IMR-90 (cell line): ENCODE data around the gene ZNF609. TPM values are rescaled to one million over a fixed set of nuclear protein-coding genes. Genes with fewer than 3 reads are reported as not detected.

Source experiments
- ATAC-seq: fragments of 200-7000 bp; cut with Tn5 transposase; 2 replicates; pipeline ENCODE4 v1.9.1; 2020; ENCODE audit warnings: low read depth, mild to moderate bottlenecking, moderate library complexity
- Bru-seq: library from RNA; stranded (reverse); fragments of 400-500 nt; gene quantifications from one replicate; lab custom pipeline; 2021; lab: Mats Ljungman, UMichigan
- BruChase-seq, 2 experiments: library from RNA; stranded (reverse); fragments of 400-500 nt; gene quantifications; one replicate each; lab custom pipeline; 2021; lab: Mats Ljungman, UMichigan
- BruUV-seq: library from RNA; stranded (reverse); fragments of 400-500 nt; replicated peaks from 2 replicates; lab custom pipeline; 2021; lab: Mats Ljungman, UMichigan
- CTCF ChIA-PET: fragments of 300-600 bp; formaldehyde crosslinking; extraction: SDS; loops from one replicate; lab custom pipeline; 2021; ENCODE audit warnings: antibody characterized with exemption; lab: Yijun Ruan, JAX
- POLR2A ChIA-PET: fragments of 300-600 bp; sonication (Branson Sonifier 250); formaldehyde crosslinking; loops from one replicate; lab custom pipeline; 2022; ENCODE audit warnings: antibody characterized with exemption; ENCODE audit not compliant: unreplicated experiment; lab: Charles Lee
- DNase-seq: peaks from one replicate; pipeline ENCODE4 v3.0.0; 2013
- H2AFZ ChIP-seq: replicated peaks from 2 replicates; pipeline ENCODE3; 2013; ENCODE audit warnings: low read length, mild to moderate bottlenecking; ENCODE audit not compliant: poor library complexity
- H2AK5ac ChIP-seq: 2 replicates; pipeline ENCODE4 v1.6.1; 2013; ENCODE audit warnings: low read depth, low read length, inconsistent platforms
- H2AK9ac ChIP-seq: replicated peaks from 2 replicates; pipeline ENCODE3; 2013; ENCODE audit warnings: mild to moderate bottlenecking, low read depth, low read length, moderate library complexity; ENCODE audit not compliant: poor library complexity
- H2BK120ac ChIP-seq: 2 replicates; pipeline ENCODE4 v1.6.1; 2013; ENCODE audit warnings: low read depth, low read length, inconsistent platforms
- H2BK15ac ChIP-seq: 3 replicates; pipeline ENCODE4 v1.6.1; 2013; ENCODE audit warnings: low read depth, low read length, inconsistent platforms
- H2BK20ac ChIP-seq: 2 replicates; pipeline ENCODE4 v1.6.1; 2013; ENCODE audit warnings: low read depth, mild to moderate bottlenecking, inconsistent platforms, low read length, moderate library complexity
- H2BK5ac ChIP-seq: 2 replicates; pipeline ENCODE4 v1.6.1; 2013; ENCODE audit warnings: mild to moderate bottlenecking, low read depth, low read length, inconsistent platforms; ENCODE audit not compliant: poor library complexity, severe bottlenecking
- H3K14ac ChIP-seq: replicated peaks from 2 replicates; pipeline ENCODE4 v1.6.1; 2013; ENCODE audit warnings: low read depth, low read length, inconsistent platforms
- H3K18ac ChIP-seq: 2 replicates; pipeline ENCODE4 v1.6.1; 2013; ENCODE audit warnings: low read depth, low read length, control low read depth
- H3K23ac ChIP-seq: 2 replicates; pipeline ENCODE4 v1.6.1; 2013; ENCODE audit warnings: low read depth, low read length, inconsistent platforms
- H3K27ac ChIP-seq: 2 replicates; pipeline ENCODE4 v1.5.1; 2013; ENCODE audit warnings: mild to moderate bottlenecking, control low read depth, low read length; ENCODE audit not compliant: insufficient read depth
- H3K27me3 ChIP-seq: 2 replicates; pipeline ENCODE4 v1.6.1; 2013; ENCODE audit warnings: low read length; ENCODE audit not compliant: control insufficient read depth, insufficient read depth
- H3K36me3 ChIP-seq: 2 replicates; pipeline ENCODE4 v1.6.1; 2013; ENCODE audit warnings: low read length, mixed read lengths; ENCODE audit not compliant: control insufficient read depth, insufficient read depth
- H3K4ac ChIP-seq: 2 replicates; pipeline ENCODE4 v1.6.1; 2013; ENCODE audit warnings: low read depth, low read length, inconsistent platforms
- H3K4me1 ChIP-seq: 2 replicates; pipeline ENCODE4 v1.6.1; 2013; ENCODE audit warnings: low read length, mixed read lengths; ENCODE audit not compliant: control insufficient read depth, insufficient read depth
- H3K4me2 ChIP-seq: 2 replicates; pipeline ENCODE4 v1.6.1; 2013; ENCODE audit warnings: low read depth, mild to moderate bottlenecking, control low read depth, low read length, moderate library complexity
- H3K4me3 ChIP-seq: 2 replicates; pipeline ENCODE4 v1.5.1; 2013; ENCODE audit warnings: low read depth, mild to moderate bottlenecking, control low read depth, low read length, moderate library complexity; ENCODE audit not compliant: insufficient read depth
- H3K56ac ChIP-seq: 2 replicates; pipeline ENCODE4 v1.6.1; 2013; ENCODE audit warnings: low read length, inconsistent platforms; ENCODE audit not compliant: insufficient read depth; ENCODE audit errors: extremely low read depth
- H3K79me1 ChIP-seq, 2 experiments: 2 replicates each; pipeline ENCODE4 v1.6.1; 2013; ENCODE audit warnings: low read length in 2 of 2, inconsistent platforms in 1 of 2, low read depth in 1 of 2
- H3K9ac ChIP-seq: 2 replicates; pipeline ENCODE4 v1.6.1; 2013; ENCODE audit warnings: low read depth, low read length, control low read depth
- H3K9me1 ChIP-seq: 2 replicates; pipeline ENCODE4 v1.6.1; 2013; ENCODE audit warnings: low read length, inconsistent platforms; ENCODE audit not compliant: insufficient read depth
- H3K9me3 ChIP-seq: 2 replicates; pipeline ENCODE4 v1.6.1; 2013; ENCODE audit warnings: low read length; ENCODE audit not compliant: control insufficient read depth, insufficient read depth
- H4K20me1 ChIP-seq: 2 replicates; pipeline ENCODE4 v1.6.1; 2013; ENCODE audit warnings: low read length, inconsistent platforms; ENCODE audit not compliant: insufficient read depth
- H4K5ac ChIP-seq: 2 replicates; pipeline ENCODE4 v1.6.1; 2013; ENCODE audit warnings: mild to moderate bottlenecking, low read depth, low read length, control low read depth
- H4K8ac ChIP-seq, 2 experiments: 2 replicates each; pipeline ENCODE4 v1.6.1; 2013; ENCODE audit warnings: low read depth in 2 of 2, low read length in 2 of 2, control low read depth in 1 of 2, inconsistent platforms in 1 of 2
- H4K91ac ChIP-seq: 2 replicates; pipeline ENCODE4 v1.6.1; 2013; ENCODE audit warnings: low read depth, low read length, inconsistent platforms; ENCODE audit not compliant: insufficient read depth
- CHD1 ChIP-seq: IDR thresholded peaks from 2 replicates; pipeline ENCODE4 v1.6.1; 2012; ENCODE audit warnings: low read depth, low read length, improper control_type of control experiment
- CTCF ChIP-seq: conservative IDR thresholded peaks from 2 replicates; pipeline ENCODE4 v1.5.1; 2012; ENCODE audit warnings: mild to moderate bottlenecking, low read depth, low read length, improper control_type of control experiment
- FOS ChIP-seq: fragments of 150-350 bp; IDR thresholded peaks from 2 replicates; pipeline ENCODE4 v1.6.1; 2016; ENCODE audit warnings: low read depth, low read length
- MXI1 ChIP-seq: IDR thresholded peaks from 2 replicates; pipeline ENCODE4 v1.6.1; 2012; ENCODE audit warnings: low read depth, mild to moderate bottlenecking, low read length, moderate library complexity, borderline replicate concordance
- NFE2L2 ChIP-seq: fragments of 150-350 bp; IDR thresholded peaks from 2 replicates; pipeline ENCODE4 v1.6.1; 2016; ENCODE audit warnings: low read depth, mild to moderate bottlenecking, low read length
- POLR2A ChIP-seq: IDR thresholded peaks from 2 replicates; pipeline ENCODE4 v1.6.1; 2012; ENCODE audit warnings: mild to moderate bottlenecking, low read depth, low read length
- RAD21 ChIP-seq: IDR thresholded peaks from 2 replicates; pipeline ENCODE4 v1.6.1; 2012; ENCODE audit warnings: low read length, improper control_type of control experiment
- RCOR1 ChIP-seq: IDR thresholded peaks from 2 replicates; pipeline ENCODE4 v1.6.1; 2012; ENCODE audit warnings: mild to moderate bottlenecking, low read length, improper control_type of control experiment; ENCODE audit not compliant: insufficient replicate concordance
- RFX5 ChIP-seq: IDR thresholded peaks from 2 replicates; pipeline ENCODE4 v1.8.0; 2012; ENCODE audit warnings: low read depth, mild to moderate bottlenecking, low read length, moderate library complexity
- SMC3 ChIP-seq: fragments of 150-350 bp; IDR thresholded peaks from 2 replicates; pipeline ENCODE4 v1.6.1; 2016; ENCODE audit warnings: low read depth, mild to moderate bottlenecking, antibody characterized with exemption, low read length, moderate library complexity
- USF2 ChIP-seq: fragments of 150-350 bp; IDR thresholded peaks from 2 replicates; pipeline ENCODE4 v1.6.1; 2017; ENCODE audit warnings: mild to moderate bottlenecking, antibody characterized with exemption, low read length, low read depth
- WGBS, 2 experiments: methylation state at CpG; one replicate each; pipeline versions ENCODE4 v1.1.5 to v1.1.7; 2013; ENCODE audit warnings: missing lambda C conversion rate in 2 of 2; ENCODE audit not compliant: insufficient read length in 1 of 2; ENCODE audit errors: extremely low coverage in 2 of 2; 5-methylcytosine and 5-hydroxymethylcytosine counted together
- dilution Hi-C: fragments of 300-500 bp; cut with HindIII; formaldehyde crosslinking; loops from one replicate; pipeline ENCODE4 v1.14.3; 2018; ENCODE audit warnings: low sequenced_read_pairs; ENCODE audit not compliant: unreplicated experiment
- in situ Hi-C: fragments of 300-500 bp; cut with MboI; formaldehyde crosslinking; loops from 3 replicates; pipeline ENCODE4 v1.14.3; 2019; ENCODE audit warnings: low sequenced_read_pairs, inconsistent platforms, mixed read lengths
- intact Hi-C: fragments of 100-400 bp; cut with micrococcal nuclease; formaldehyde crosslinking; loops from 2 replicates; pipeline ENCODE4 v1.10.0; 2022
- long read RNA-seq: library from polyadenylated mRNA; unstranded; transcript quantifications from one replicate; pipeline ENCODE4 v2.0.0, GENCODE V29; 2021; ENCODE audit not compliant: unreplicated experiment
- polyA plus RNA-seq, 3 experiments: library from polyadenylated mRNA; depleted of rRNA; stranded (reverse); fragments of >200 nt; gene quantifications; 2 replicates each; pipeline ENCODE4 v1.2.3, GENCODE V29; 2012; ENCODE audit warnings: low replicate concordance in 1 of 3
- total RNA-seq: library from RNA; depleted of rRNA; stranded (reverse); fragments of >200 nt; gene quantifications from 2 replicates; pipeline ENCODE4 v1.2.3, GENCODE V29; 2012; rRNA removed
- TF ChIP-seq, protein P1 (sequence below): fragments of 150-350 bp; IDR thresholded peaks from 2 replicates; pipeline ENCODE4 v1.6.1; 2016; ENCODE audit warnings: low read depth, mild to moderate bottlenecking, low read length, moderate library complexity, borderline replicate concordance

Gene ZNF609
- total RNA-seq (10.4 and 12.2 TPM in 2 replicates), polyA plus RNA-seq (2012; rRNA removed) (12.5 and 12.6 TPM in 2 replicates), Bru-seq, nascent RNA (percentile 90 among the genes with signal in this experiment), BruChase-seq, experiment 1, labeled RNA remaining after a 6-hour chase (percentile 96 among the genes with signal in this experiment), BruChase-seq, experiment 2, labeled RNA remaining after a 2-hour chase (percentile 92 among the genes with signal in this experiment)
- polyA plus RNA-seq (2012; cell fraction: cytosol; rRNA removed) = 6.4 and 6.7 TPM in 2 replicates
- polyA plus RNA-seq (2012; cell fraction: nucleus; rRNA removed; ENCODE audit: low replicate concordance) = 9.3 and 18.1 TPM in 2 replicates
- long read RNA-seq, partial matches to known transcripts = 0 of 21 reads
- long read RNA-seq, other reads (novel, unspliced or antisense) = 20 of 21 reads

GRCh38 chr15:64460206-64460723 lies at the start of gene ZNF609:
Gene ZNF609, plus strand, starts transcription at chr15:64460578. Its CDS starts 38,842 bp downstream, at chr15:64499420.
- Histone ChIP-seq H2BK5ac (peak within 1 kb of the TSS; percentile 79), H2BK20ac (no peak within 1 kb of the TSS), H3K23ac (peak within 1 kb of the TSS; percentile 85), H3K18ac (peak within 1 kb of the TSS; percentile 66), H4K8ac (peak within 1 kb of the TSS; percentile 16 to 65; a peak in 2 of 4 replicates), H2BK15ac (peak within 1 kb of the TSS; percentile 71; the same call in 1 of the 3 replicates), H3K9me3 (no peaks in the 10 kb centered on the region), H3K27ac (peak within 1 kb of the TSS; percentile 81), H2AFZ (peak within 1 kb of the TSS; percentile 88), H3K9ac (peak within 1 kb of the TSS; percentile 84), H3K4me3 (peak within 1 kb of the TSS; percentile 70), H2AK5ac (peak within 1 kb of the TSS; percentile 61), H4K91ac (peak within 1 kb of the TSS; percentile 56), H3K36me3 (0 out of 2 replicates have a peak, but pooled peaks cover under 1% of the 10 kb centered on the region), H3K4ac (peak within 1 kb of the TSS; percentile 80), H2AK9ac (peak within 1 kb of the TSS; percentile 77), H3K9me1 (peaks cover 6% of the 10 kb centered on the region; the same call in 1 of the 2 replicates), H3K27me3 (no peaks in the 10 kb centered on the region), H3K79me1 (peaks cover 20 to 42% of the 10 kb centered on the region in 2 experiments; a peak in 3 of 4 replicates), H3K4me1 (peaks cover 14% of the 10 kb centered on the region), H3K56ac (peak within 1 kb of the TSS; percentile 62; the same call in 1 of the 2 replicates), H4K5ac (peak within 1 kb of the TSS; percentile 32), H3K4me2 (peak within 1 kb of the TSS; percentile 96), H3K14ac (peak within 1 kb of the TSS; percentile 87), H2BK120ac (peak within 1 kb of the TSS; percentile 50; the same call in 1 of the 2 replicates), H4K20me1 (peaks cover 38% of the 10 kb centered on the region)
- ChIA-PET CTCF (no interaction called here), POLR2A (interaction anchor here (0.6 kb wide), 1 partner anchor 41 kb away, joined by 18 read pairs; no protein-coding TSS in a partner anchor)
- in situ Hi-C loops (no loop called here), dilution Hi-C loops (no loop called here), intact Hi-C loops (loop anchor here (5.0 kb wide), 1 partner anchor 47 kb away; no protein-coding TSS in a partner anchor)
- BruUV-seq = no TSS peak
- ATAC-seq = peak; percentile 86
- 1% methylated on average over 16 of the region's 45 CpGs; no CpG with 5 or more reads in 1 of the 2 experiments for WGBS, 2 experiments
- DNase-seq = peak; percentile 94
- peak; percentile 44 for TF ChIP-seq RCOR1
- TF ChIP-seq MXI1 = no peak
- TF ChIP-seq FOS = 0 out of 2 replicates have a peak, but pooled peaks have one; percentile 30
- no peak for TF ChIP-seq CTCF
- peak; percentile 40; the same call in 1 of the 2 replicates for TF ChIP-seq RAD21
- TF ChIP-seq CHD1 = peak; percentile 83; the same call in 1 of the 2 replicates
- peak; percentile 25; the same call in 1 of the 2 replicates for TF ChIP-seq NFE2L2
- TF ChIP-seq, protein P1, sequence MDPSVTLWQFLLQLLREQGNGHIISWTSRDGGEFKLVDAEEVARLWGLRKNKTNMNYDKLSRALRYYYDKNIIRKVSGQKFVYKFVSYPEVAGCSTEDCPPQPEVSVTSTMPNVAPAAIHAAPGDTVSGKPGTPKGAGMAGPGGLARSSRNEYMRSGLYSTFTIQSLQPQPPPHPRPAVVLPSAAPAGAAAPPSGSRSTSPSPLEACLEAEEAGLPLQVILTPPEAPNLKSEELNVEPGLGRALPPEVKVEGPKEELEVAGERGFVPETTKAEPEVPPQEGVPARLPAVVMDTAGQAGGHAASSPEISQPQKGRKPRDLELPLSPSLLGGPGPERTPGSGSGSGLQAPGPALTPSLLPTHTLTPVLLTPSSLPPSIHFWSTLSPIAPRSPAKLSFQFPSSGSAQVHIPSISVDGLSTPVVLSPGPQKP = no peak
- TF ChIP-seq RFX5 = no peak; the same call in 1 of the 2 replicates
- TF ChIP-seq USF2 = no peak
- TF ChIP-seq POLR2A = peak; percentile 34; the same call in 1 of the 2 replicates
- TF ChIP-seq SMC3 = peak; percentile 42
